H1 (cell line): ENCODE results near the gene ADCY2. TPM values are rescaled to one million over a fixed set of nuclear protein-coding genes. Genes with fewer than 3 reads are reported as not detected.
A peak's percentile ranks its signal among the peaks of the same experiment; 100 is the strongest.

Experiments used
- CTCF ChIA-PET: fragments of 300-600 bp; sonication (Branson Sonifier 250); formaldehyde crosslinking; loops from one replicate; lab custom pipeline; 2021; ENCODE audit not compliant: partially characterized antibody; lab: Charles Lee
- POLR2A ChIA-PET: fragments of 300-600 bp; sonication (Branson Sonifier 250); formaldehyde crosslinking; loops from one replicate; lab custom pipeline; 2021; ENCODE audit warnings: inconsistent platforms; ENCODE audit not compliant: partially characterized antibody; lab: Charles Lee
- DNase-seq, 2 experiments: peaks; one replicate each; pipeline versions ENCODE4 v3.0.0 to v3.0.0-alpha.2; 2010 to 2022; ENCODE audit warnings: low spot score in 2 of 2, low read depth in 1 of 2, mixed read lengths in 1 of 2
- FAIRE-seq: peaks from 2 replicates; lab custom pipeline; 2011; peaks lifted over from hg19 to GRCh38; lab: Jason Lieb, UNC
- H2AFZ ChIP-seq: 2 replicates; pipeline ENCODE4 v1.8.1; 2012; ENCODE audit warnings: low read length, inconsistent platforms
- H2AK5ac ChIP-seq: 2 replicates; pipeline ENCODE4 v1.6.1; 2013; ENCODE audit warnings: low read depth, low read length
- H2BK120ac ChIP-seq: replicated peaks from 2 replicates; pipeline ENCODE3; 2013; ENCODE audit warnings: low read depth, low read length, inconsistent platforms
- H2BK12ac ChIP-seq: 2 replicates; pipeline ENCODE4 v1.6.1; 2013; ENCODE audit warnings: low read depth, low read length
- H2BK15ac ChIP-seq: 2 replicates; pipeline ENCODE4 v1.6.1; 2013; ENCODE audit warnings: low read length
- H2BK20ac ChIP-seq: 2 replicates; pipeline ENCODE4 v1.6.1; 2013; ENCODE audit warnings: low read length
- H2BK5ac ChIP-seq: 2 replicates; pipeline ENCODE4 v1.6.1; 2013; ENCODE audit warnings: low read depth, low read length
- H3K14ac ChIP-seq: 2 replicates; pipeline ENCODE4 v1.6.1; 2013; ENCODE audit warnings: inconsistent platforms; ENCODE audit not compliant: insufficient read length
- H3K18ac ChIP-seq: 2 replicates; pipeline ENCODE4 v1.6.1; 2013; ENCODE audit warnings: low read length; ENCODE audit errors: extremely low read depth
- H3K23ac ChIP-seq: 2 replicates; pipeline ENCODE4 v1.6.1; 2013; ENCODE audit warnings: inconsistent platforms; ENCODE audit not compliant: insufficient read length
- H3K23me2 ChIP-seq: 2 replicates; pipeline ENCODE4 v1.6.1; 2013; ENCODE audit warnings: low read depth, low read length
- H3K27ac ChIP-seq: 2 replicates; pipeline ENCODE4 v1.6.1; 2011; ENCODE audit warnings: low read depth, low read length, inconsistent platforms
- H3K27me3 ChIP-seq, 4 experiments: replicated peaks in 1 of 4; 1 replicate in 1 of 4; 2 replicates in 3 of 4; pipeline versions ENCODE4 v1.6.1 to v1.8.1; 2011 to 2013; ENCODE audit warnings: low read length in 3 of 4, mild to moderate bottlenecking in 3 of 4, inconsistent platforms in 2 of 4, mixed read lengths in 2 of 4, moderate library complexity in 1 of 4; ENCODE audit not compliant: control insufficient read depth in 3 of 4, insufficient read depth in 3 of 4; ENCODE audit errors: extremely low read depth in 1 of 4
- H3K36me3 ChIP-seq, 4 experiments: 2 replicates each; pipeline versions ENCODE4 v1.6.1 to v1.8.1; 2011 to 2013; ENCODE audit warnings: mild to moderate bottlenecking in 4 of 4, low read length in 3 of 4, moderate library complexity in 2 of 4, control low read depth in 1 of 4, inconsistent platforms in 1 of 4; ENCODE audit not compliant: insufficient read depth in 4 of 4, control insufficient read depth in 2 of 4
- H3K4ac ChIP-seq: replicated peaks from 2 replicates; pipeline ENCODE3; 2013; ENCODE audit warnings: low read length, low read depth, mixed read lengths, inconsistent platforms; ENCODE audit not compliant: insufficient read length
- H3K4me1 ChIP-seq, 4 experiments: replicated peaks in 1 of 4; 1 replicate in 1 of 4; 2 replicates in 3 of 4; pipeline versions ENCODE4 v1.6.1 to v1.8.1; 2011 to 2013; ENCODE audit warnings: low read length in 3 of 4, inconsistent platforms in 2 of 4, mixed read lengths in 1 of 4; ENCODE audit not compliant: insufficient read depth in 4 of 4, control insufficient read depth in 3 of 4
- H3K4me2 ChIP-seq, 2 experiments: 2 replicates each; pipeline versions ENCODE4 v1.6.1 to v1.8.1; 2011 to 2013; ENCODE audit warnings: low read depth in 2 of 2, low read length in 2 of 2, control low read depth in 1 of 2, inconsistent platforms in 1 of 2, mild to moderate bottlenecking in 1 of 2; ENCODE audit not compliant: insufficient read depth in 1 of 2
- H3K4me3 ChIP-seq, 4 experiments: fragments of 200-600, 300-600 bp in 1 of 4; sonication (generic), shearing (Covaris generic), sonication (Bioruptor Twin) in 1 of 4; 2 replicates each; pipeline versions ENCODE4 v1.5.1 to v1.8.1; 2011 to 2016; ENCODE audit warnings: low read length in 4 of 4, low read depth in 3 of 4, control low read depth in 2 of 4, inconsistent platforms in 2 of 4, mild to moderate bottlenecking in 2 of 4, mixed read lengths in 1 of 4, moderate library complexity in 1 of 4; ENCODE audit not compliant: insufficient read depth in 2 of 4; ENCODE audit errors: extremely low read depth in 1 of 4
- H3K56ac ChIP-seq: replicated peaks from 2 replicates; pipeline ENCODE3; 2013; ENCODE audit warnings: low read depth, mild to moderate bottlenecking, mixed read lengths, low read length, inconsistent platforms; ENCODE audit not compliant: insufficient read length
- H3K79me1 ChIP-seq: 2 replicates; pipeline ENCODE4 v1.6.1; 2013; ENCODE audit warnings: low read depth, low read length, control low read depth
- H3K79me2 ChIP-seq, 2 experiments: 2 replicates each; pipeline versions ENCODE4 v1.6.1 to v1.8.1; 2012 to 2013; ENCODE audit warnings: low read length in 2 of 2, mild to moderate bottlenecking in 2 of 2, inconsistent platforms in 1 of 2; ENCODE audit not compliant: insufficient read depth in 2 of 2, control insufficient read depth in 1 of 2
- H3K9ac ChIP-seq, 4 experiments: replicated peaks in 1 of 4; 1 replicate in 1 of 4; 2 replicates in 3 of 4; pipeline versions ENCODE4 v1.6.1 to v1.8.1; 2011 to 2013; ENCODE audit warnings: low read depth in 3 of 4, low read length in 3 of 4, control low read depth in 2 of 4, mild to moderate bottlenecking in 2 of 4, moderate library complexity in 2 of 4, inconsistent platforms in 1 of 4; ENCODE audit errors: extremely low read depth in 1 of 4
- H3K9me3 ChIP-seq, 2 experiments: 2 replicates each; pipeline versions ENCODE4 v1.6.1 to v1.8.1; 2012 to 2013; ENCODE audit warnings: mild to moderate bottlenecking in 2 of 2, moderate library complexity in 2 of 2, control low read depth in 1 of 2, inconsistent platforms in 1 of 2, low read depth in 1 of 2, low read length in 1 of 2, mixed read lengths in 1 of 2; ENCODE audit not compliant: insufficient read depth in 2 of 2
- H4K20me1 ChIP-seq, 2 experiments: replicated peaks in 1 of 2; 2 replicates each; pipeline versions ENCODE3 to v1.8.1; 2011 to 2013; ENCODE audit warnings: inconsistent platforms in 2 of 2, low read length in 2 of 2, mild to moderate bottlenecking in 1 of 2; ENCODE audit not compliant: insufficient read depth in 2 of 2, control insufficient read depth in 1 of 2
- H4K5ac ChIP-seq: 2 replicates; pipeline ENCODE4 v1.6.1; 2013; ENCODE audit warnings: low read length, low read depth, mixed read lengths, inconsistent platforms; ENCODE audit not compliant: insufficient read length
- H4K8ac ChIP-seq: 2 replicates; pipeline ENCODE4 v1.8.0; 2013; ENCODE audit warnings: mild to moderate bottlenecking, moderate library complexity, low read length, inconsistent platforms; ENCODE audit not compliant: insufficient read depth; ENCODE audit errors: extremely low read depth
- H4K91ac ChIP-seq: replicated peaks from 2 replicates; pipeline ENCODE3; 2013; ENCODE audit warnings: low read length, mixed read lengths, inconsistent platforms; ENCODE audit not compliant: insufficient read length
- CHD2 ChIP-seq: IDR thresholded peaks from 2 replicates; pipeline ENCODE4 v1.6.1; 2012; ENCODE audit warnings: low read length, improper control_type of control experiment
- EGR1 ChIP-seq: IDR thresholded peaks from 2 replicates; pipeline ENCODE4 v1.6.1; 2011; ENCODE audit warnings: low read depth, low read length, borderline replicate concordance
- EP300 ChIP-seq, 2 experiments: IDR thresholded peaks; 1 replicate in 1 of 2; 2 replicates in 1 of 2; pipeline ENCODE4 v1.6.1; 2011 to 2012; ENCODE audit warnings: low read depth in 2 of 2, low read length in 2 of 2, mild to moderate bottlenecking in 2 of 2, borderline replicate concordance in 1 of 2, inconsistent platforms in 1 of 2, moderate library complexity in 1 of 2
- JUN ChIP-seq: IDR thresholded peaks from 2 replicates; pipeline ENCODE4 v1.6.1; 2011; ENCODE audit warnings: low read depth, mild to moderate bottlenecking, improper control_type of control experiment, low read length
- KDM5A ChIP-seq: fragments of 200-600 bp; IDR thresholded peaks from 2 replicates; pipeline ENCODE4 v1.7.1; 2012; ENCODE audit warnings: mild to moderate bottlenecking, low read length, inconsistent platforms, mixed read lengths
- NANOG ChIP-seq: IDR thresholded peaks from 2 replicates; pipeline ENCODE4 v1.6.1; 2011; ENCODE audit warnings: low read length, low read depth, mild to moderate bottlenecking, inconsistent platforms; ENCODE audit not compliant: insufficient read depth, poor library complexity, severe bottlenecking
- RXRA ChIP-seq: IDR thresholded peaks from 2 replicates; pipeline ENCODE4 v1.6.1; 2011; ENCODE audit warnings: low read depth, mild to moderate bottlenecking, low read length, moderate library complexity; ENCODE audit not compliant: insufficient read depth
- TEAD4 ChIP-seq: IDR thresholded peaks from 2 replicates; pipeline ENCODE4 v1.6.1; 2012; ENCODE audit warnings: low read depth, low read length, inconsistent platforms, mixed read lengths
- WGBS, 2 experiments: shearing (Covaris generic) in 1 of 2; methylation state at CpG; one replicate each; pipeline versions ENCODE4 v1.1.6 to v1.1.7; 2013 to 2015; ENCODE audit warnings: low lambda C conversion rate in 2 of 2, mixed read lengths in 2 of 2, inconsistent platforms in 1 of 2, low coverage in 1 of 2, missing lambda C conversion rate in 1 of 2; ENCODE audit not compliant: insufficient replicate concordance in 2 of 2, insufficient coverage in 1 of 2, insufficient read length in 1 of 2; ENCODE audit errors: extremely low coverage in 1 of 2, missing lambda C conversion rate in 1 of 2; 5-methylcytosine and 5-hydroxymethylcytosine counted together
- polyA plus RNA-seq, 7 experiments: library from polyadenylated mRNA; depleted of rRNA in 3 of 7; stranded (reverse) in 5 of 7; unstranded in 2 of 7; fragments of >200 nt in 5 of 7; fragments of 200-250 nt in 2 of 7; gene quantifications; 1 replicate in 5 of 7; 2 replicates in 1 of 7; 4 replicates in 1 of 7; pipeline versions ENCODE4 v1.2.1 to v1.2.3, GENCODE V29; 2011 to 2013; ENCODE audit warnings: missing spikeins in 2 of 7, mixed read lengths in 2 of 7
- total RNA-seq: library from RNA; stranded (reverse); fragmentation: NEBNext Ultra II Directional; extraction: Animal tissue kit (Norgen Biotek cat#: 25700); gene quantifications from 2 replicates; pipeline ENCODE4 v1.2.1, GENCODE V29; 2021
- TF ChIP-seq, protein P1 (sequence below): IDR thresholded peaks from 2 replicates; pipeline ENCODE4 v1.6.1; 2011; ENCODE audit warnings: low read length, improper control_type of control experiment

ADCY2 gene
- total and polyA plus RNA-seq, 2 of the 8 experiments (the other 6 are each of a cell fraction or from before 2014, with no cell fraction given): 35.8 to 122 TPM

DNA sequence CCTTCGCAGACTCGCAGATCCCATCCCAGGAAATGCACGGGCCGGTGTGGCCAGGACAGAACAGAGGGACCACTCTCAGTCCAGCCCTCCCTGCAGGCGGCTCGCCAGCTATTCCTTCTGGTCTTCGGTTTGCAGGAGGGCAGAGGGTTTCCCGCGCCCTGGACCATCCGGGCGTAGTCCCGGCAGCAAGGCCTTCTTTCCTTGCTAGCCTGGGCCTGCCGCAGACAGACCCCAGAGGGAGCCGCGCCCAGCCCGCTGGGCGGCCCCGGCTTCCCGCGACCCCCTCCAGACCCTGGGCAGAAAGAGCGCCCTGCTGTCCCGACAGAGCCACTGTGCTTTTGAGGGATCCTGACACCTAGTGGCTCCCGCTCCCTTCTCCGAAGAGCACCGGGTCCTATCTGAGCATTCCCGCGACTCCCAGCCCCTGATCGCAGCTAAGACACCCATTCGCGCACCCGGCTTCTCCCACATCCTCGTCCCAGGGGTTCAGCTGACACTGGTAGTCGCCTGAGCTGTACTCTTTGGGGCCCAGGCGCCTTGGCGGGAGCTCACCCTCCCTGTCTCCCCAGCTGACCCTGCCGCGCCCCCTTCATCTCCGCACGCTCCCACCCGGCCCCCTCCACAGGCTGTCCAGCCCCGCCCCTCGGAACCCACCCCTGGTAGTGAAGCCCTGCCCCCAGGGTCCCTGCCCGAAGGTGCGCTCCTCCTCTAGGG lies 453.9 kb downstream of the ADCY2 start:
- Histone ChIP-seq H3K4ac (no peak overlapping the region), H3K56ac (no peak overlapping the region), H3K18ac (peak overlapping the region; percentile 68; the same call in 1 of the 2 replicates), H2BK5ac (no peak overlapping the region), H3K14ac (no peak overlapping the region), H4K8ac (no peak overlapping the region), H4K20me1 (no peaks in the 10 kb centered on the region), H3K27me3 (peaks cover 0 to 16% (median 9%) of the 10 kb centered on the region in 4 experiments; a peak in 4 of 7 replicates), H3K79me2 (no peaks in the 10 kb centered on the region), H2BK15ac (no peak overlapping the region), H3K4me2 (peak overlapping the region; percentile 76 to 91), H3K9ac (peak overlapping the region in 2 of 4 experiments; percentile 40 to 43; a peak in 4 of 7 replicates), H2AK5ac (no peak overlapping the region), H3K23ac (no peak overlapping the region), H4K91ac (no peak overlapping the region), H4K5ac (no peak overlapping the region), H3K4me3 (peak overlapping the region; percentile 40 to 72 (median 66)), H2BK20ac (no peak overlapping the region), H3K9me3 (no peaks in the 10 kb centered on the region), H3K79me1 (no peaks in the 10 kb centered on the region), H3K23me2 (peaks cover 9% of the 10 kb centered on the region), H3K27ac (no peak overlapping the region), H2AFZ (peak overlapping the region; percentile 95; the same call in 1 of the 2 replicates), H2BK12ac (no peak overlapping the region), H3K36me3 (no peaks in the 10 kb centered on the region), H3K4me1 (peaks cover 0 to 8% (median 3%) of the 10 kb centered on the region in 4 experiments; a peak in 4 of 7 replicates), H2BK120ac (no peak overlapping the region)
- CTCF ChIA-PET: interaction anchor here (0.6 to 3.4 kb wide), 8 partner anchors 11 to 1084 kb away, joined by 3 to 23 read pairs (median 6); partner anchors contain the start of genes FASTKD3 and MTRR
- no peak for DNase-seq
- 2% methylated on average over 31 of the region's 44 CpGs; no CpG with 5 or more reads in 1 of the 2 experiments for WGBS, 2 experiments
- POLR2A ChIA-PET: interaction anchor here (1.2 to 1.5 kb wide), 2 partner anchors 29 to 454 kb away, joined by 3 read pairs; partner anchors contain the start of gene ADCY2
- no peak for FAIRE-seq
- TF ChIP-seq, protein P1, sequence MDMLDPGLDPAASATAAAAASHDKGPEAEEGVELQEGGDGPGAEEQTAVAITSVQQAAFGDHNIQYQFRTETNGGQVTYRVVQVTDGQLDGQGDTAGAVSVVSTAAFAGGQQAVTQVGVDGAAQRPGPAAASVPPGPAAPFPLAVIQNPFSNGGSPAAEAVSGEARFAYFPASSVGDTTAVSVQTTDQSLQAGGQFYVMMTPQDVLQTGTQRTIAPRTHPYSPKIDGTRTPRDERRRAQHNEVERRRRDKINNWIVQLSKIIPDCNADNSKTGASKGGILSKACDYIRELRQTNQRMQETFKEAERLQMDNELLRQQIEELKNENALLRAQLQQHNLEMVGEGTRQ: no peak
- TF ChIP-seq JUN (no peak), KDM5A (no peak), RXRA (no peak), EP300 (IDR thresholded peaks at IDR 0.05; ENCODE audit: borderline replicate concordance in 1 of 2, low read depth in 2 of 2, low read length in 2 of 2) (no peak), NANOG (no peak), CHD2 (no peak), TEAD4 (no peak), EGR1 (no peak)
